GM23338 (cell line): Measurements from ENCODE around the gene MTA1.

Experiments
- CREB1 ChIP-seq: fragments of 250-450 bp; sonication (Bioruptor Pico); IDR thresholded peaks from 2 replicates; pipeline ENCODE4 v1.5.0; 2020; ENCODE audit warnings: low read depth, mild to moderate bottlenecking, moderate library complexity
- EZH2 ChIP-seq: fragments of 200-600 bp; sonication (generic); IDR thresholded peaks from one replicate; pipeline ENCODE4 v1.8.0; 2017; ENCODE audit warnings: antibody characterized with exemption, mild to moderate bottlenecking, low read depth; ENCODE audit not compliant: unreplicated experiment
- EZH2phosphoT487 ChIP-seq: fragments of 200-600 bp; sonication (generic); IDR thresholded peaks from one replicate; pipeline ENCODE4 v1.8.1; 2018; ENCODE audit warnings: antibody characterized with exemption; ENCODE audit not compliant: unreplicated experiment
- JUNB ChIP-seq: IDR thresholded peaks from one replicate; pipeline ENCODE4 v1.6.1; 2016; ENCODE audit warnings: antibody characterized with exemption; ENCODE audit not compliant: unreplicated experiment
- NANOG ChIP-seq: IDR thresholded peaks from 2 replicates; pipeline ENCODE4 v1.6.1; 2016; ENCODE audit warnings: antibody characterized with exemption, borderline replicate concordance
- POLR2AphosphoS5 ChIP-seq: IDR thresholded peaks from 2 replicates; pipeline ENCODE4 v1.6.1; 2016; ENCODE audit warnings: antibody characterized with exemption, low read depth
- REST ChIP-seq: IDR thresholded peaks from one replicate; pipeline ENCODE4 v1.6.1; 2018; ENCODE audit warnings: antibody characterized with exemption; ENCODE audit not compliant: unreplicated experiment
- STAT1 ChIP-seq: IDR thresholded peaks from one replicate; pipeline ENCODE4 v1.6.1; 2016; ENCODE audit warnings: antibody characterized with exemption; ENCODE audit not compliant: unreplicated experiment
- ZNF114 ChIP-seq: fragments of 250-450 bp; sonication (Bioruptor Pico); IDR thresholded peaks from 2 replicates; pipeline ENCODE4 v1.5.0; 2020; ENCODE audit warnings: mild to moderate bottlenecking, moderate library complexity
- ZNF331 ChIP-seq: fragments of 250-450 bp; sonication (Bioruptor Pico); IDR thresholded peaks from 2 replicates; pipeline ENCODE4 v1.5.0; 2020; ENCODE audit warnings: low read depth, mild to moderate bottlenecking, moderate library complexity
- TF ChIP-seq, protein P1 (sequence below), 2 experiments: fragments of 200-600 bp in 1 of 2; sonication (generic) in 1 of 2; conservative IDR thresholded peaks; 2 replicates each; pipeline versions ENCODE4 v1.5.1 to v1.6.1; 2016 to 2017; ENCODE audit warnings: antibody characterized with exemption in 2 of 2, low read depth in 2 of 2, mild to moderate bottlenecking in 2 of 2, moderate library complexity in 1 of 2
- TF ChIP-seq, protein P2 (sequence below): IDR thresholded peaks from 2 replicates; pipeline ENCODE4 v1.6.1; 2016; ENCODE audit warnings: antibody characterized with exemption

DNA sequence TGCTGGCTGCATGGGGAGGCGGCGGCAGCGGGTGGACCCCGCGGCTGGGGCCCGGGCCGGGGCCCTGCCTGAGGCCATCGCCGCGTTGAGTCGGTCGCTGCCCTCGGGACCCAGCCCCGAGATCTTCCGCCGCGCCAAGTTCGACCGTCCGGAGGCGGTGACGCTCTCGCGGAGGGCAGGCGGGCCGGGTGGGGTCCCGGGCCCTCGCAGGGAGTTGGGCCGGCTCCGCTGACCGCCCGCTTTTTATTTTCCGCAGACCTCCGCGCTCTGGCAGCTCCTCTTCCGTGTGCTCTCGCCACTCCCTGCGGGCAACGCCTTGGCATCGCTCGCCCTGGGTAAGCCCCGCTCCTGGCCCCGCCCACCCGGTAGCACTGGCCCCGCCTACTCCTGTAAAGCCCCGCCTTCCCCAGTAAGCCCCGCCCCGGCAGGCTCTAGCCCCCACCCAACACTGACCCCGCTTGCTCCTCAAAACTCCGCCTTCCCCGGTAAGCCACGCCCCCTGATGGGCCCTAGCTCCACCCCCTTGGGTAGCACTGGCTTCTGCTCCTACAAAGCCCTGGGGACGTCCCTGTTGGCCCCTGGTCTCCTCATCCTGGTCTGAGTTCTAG lies 71.8 kb downstream of the MTA1 start:
- no peak for TF ChIP-seq EZH2
- TF ChIP-seq, protein P1, sequence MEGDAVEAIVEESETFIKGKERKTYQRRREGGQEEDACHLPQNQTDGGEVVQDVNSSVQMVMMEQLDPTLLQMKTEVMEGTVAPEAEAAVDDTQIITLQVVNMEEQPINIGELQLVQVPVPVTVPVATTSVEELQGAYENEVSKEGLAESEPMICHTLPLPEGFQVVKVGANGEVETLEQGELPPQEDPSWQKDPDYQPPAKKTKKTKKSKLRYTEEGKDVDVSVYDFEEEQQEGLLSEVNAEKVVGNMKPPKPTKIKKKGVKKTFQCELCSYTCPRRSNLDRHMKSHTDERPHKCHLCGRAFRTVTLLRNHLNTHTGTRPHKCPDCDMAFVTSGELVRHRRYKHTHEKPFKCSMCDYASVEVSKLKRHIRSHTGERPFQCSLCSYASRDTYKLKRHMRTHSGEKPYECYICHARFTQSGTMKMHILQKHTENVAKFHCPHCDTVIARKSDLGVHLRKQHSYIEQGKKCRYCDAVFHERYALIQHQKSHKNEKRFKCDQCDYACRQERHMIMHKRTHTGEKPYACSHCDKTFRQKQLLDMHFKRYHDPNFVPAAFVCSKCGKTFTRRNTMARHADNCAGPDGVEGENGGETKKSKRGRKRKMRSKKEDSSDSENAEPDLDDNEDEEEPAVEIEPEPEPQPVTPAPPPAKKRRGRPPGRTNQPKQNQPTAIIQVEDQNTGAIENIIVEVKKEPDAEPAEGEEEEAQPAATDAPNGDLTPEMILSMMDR (conservative IDR thresholded peaks at IDR 0.05; ENCODE audit: low read depth in 2 of 2), result no peak
- no peak for TF ChIP-seq POLR2AphosphoS5
- TF ChIP-seq, protein P2, sequence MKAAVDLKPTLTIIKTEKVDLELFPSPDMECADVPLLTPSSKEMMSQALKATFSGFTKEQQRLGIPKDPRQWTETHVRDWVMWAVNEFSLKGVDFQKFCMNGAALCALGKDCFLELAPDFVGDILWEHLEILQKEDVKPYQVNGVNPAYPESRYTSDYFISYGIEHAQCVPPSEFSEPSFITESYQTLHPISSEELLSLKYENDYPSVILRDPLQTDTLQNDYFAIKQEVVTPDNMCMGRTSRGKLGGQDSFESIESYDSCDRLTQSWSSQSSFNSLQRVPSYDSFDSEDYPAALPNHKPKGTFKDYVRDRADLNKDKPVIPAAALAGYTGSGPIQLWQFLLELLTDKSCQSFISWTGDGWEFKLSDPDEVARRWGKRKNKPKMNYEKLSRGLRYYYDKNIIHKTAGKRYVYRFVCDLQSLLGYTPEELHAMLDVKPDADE, result no peak
- TF ChIP-seq REST, result no peak
- TF ChIP-seq NANOG, result no peak
- TF ChIP-seq EZH2phosphoT487, result no peak
- no peak for TF ChIP-seq CREB1 (CRISPR knock-in tag)
- TF ChIP-seq JUNB, result no peak
- TF ChIP-seq ZNF331 (CRISPR knock-in tag), result no peak
- no peak for TF ChIP-seq ZNF114 (CRISPR knock-in tag)
- TF ChIP-seq STAT1, result no peak
